Adipose tissue (tissue), 3 donors: Measurements from ENCODE around the gene RFC5. TPM values are rescaled to one million over a fixed set of nuclear protein-coding genes. Genes with fewer than 3 reads are reported as not detected.
"Not testable (repeated sequence)": the region's sequence is repeated elsewhere in the genome, so short reads cannot be mapped to it uniquely, and the experiment has no call there.

ENCODE experiments used
- H3K27ac ChIP-seq: one replicate; pipeline ENCODE4 v1.5.1; 2013; ENCODE audit warnings: low read depth, low read length
- WGBS, 3 donors: extraction: QIAGEN DNeasy Blood & Tissue Kit; methylation state at CpG; one replicate each; pipeline ENCODE4 v1.1.7; 2013; 5-methylcytosine and 5-hydroxymethylcytosine counted together
- polyA plus RNA-seq, 3 donors: library from polyadenylated mRNA; stranded (reverse); fragments of 200-250 nt; gene quantifications; one replicate each; pipeline ENCODE4 v1.2.3, GENCODE V29; 2013
- donor health status: healthy with polysubstance abuse.
- donor health status: Bipolar disorder and iron deficiency.
- donor health status: healthy.

RFC5 gene
- polyA plus RNA-seq, 3 donors = 5.6 to 14.6 (median 5.8) TPM

DNA sequence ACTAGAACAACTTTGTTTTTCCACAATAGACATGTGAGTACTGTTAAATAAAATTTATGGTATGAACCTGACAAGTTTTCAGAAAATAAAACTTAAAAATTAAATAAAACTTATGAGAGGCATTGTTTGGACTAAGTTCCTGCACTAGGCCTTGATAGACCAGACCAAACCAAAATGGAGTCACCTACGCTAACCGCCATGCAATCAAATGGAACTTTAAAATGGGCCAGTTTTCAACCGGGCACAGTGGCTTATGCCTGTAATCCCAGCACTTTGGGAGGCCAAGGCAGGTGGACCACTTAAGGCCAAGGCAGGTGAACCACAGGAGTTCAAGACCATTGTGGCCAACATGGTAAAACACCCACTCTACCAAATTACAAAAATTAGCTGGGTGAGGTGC, 5.1 kb upstream of the RFC5 start:
- H3K27ac ChIP-seq = no peak overlapping the region
- WGBS, 3 donors = 96 to 98% (median 97%) methylated on average over 3 of the region's 3 CpGs

DNA sequence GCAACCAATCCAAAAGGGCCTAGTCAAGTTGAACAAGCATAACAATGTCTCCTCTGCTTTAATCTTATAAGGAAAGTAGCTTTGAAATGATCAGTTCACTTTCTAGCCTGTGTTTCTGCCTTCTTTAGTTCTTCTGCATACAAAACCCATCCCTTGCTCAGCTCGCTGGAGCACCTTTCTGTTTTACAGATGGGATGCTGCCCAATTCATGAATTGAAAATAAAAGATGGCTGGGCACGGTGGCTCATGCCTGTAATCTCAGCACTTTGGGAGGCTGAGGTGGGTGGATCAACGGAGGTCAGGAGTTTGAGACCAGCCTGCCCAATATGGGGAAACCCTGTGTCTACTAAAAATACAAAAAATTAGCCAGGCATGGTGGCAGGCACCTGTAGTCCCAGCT, 4.5 kb upstream of the RFC5 start:
- 93 to 96% (median 94%) methylated on average over 3 of the region's 3 CpGs for WGBS, 3 donors

GRCh38 chr12:118013283-118013682, 3.2 kb upstream of the RFC5 start:
- WGBS, 3 donors = 85 to 94% (median 94%) methylated on average over 3 of the region's 3 CpGs
- no peak overlapping the region for H3K27ac ChIP-seq

More for the DNA sequence above, 4.5 kb upstream of the RFC5 start:
- H3K27ac ChIP-seq = no peak overlapping the region

- H3K27ac ChIP-seq = no peak overlapping the region
- 89 to 95% (median 91%) methylated on average over 2 of the region's 2 CpGs for WGBS, 3 donors
Measured at GRCh38 chr12:118015306-118015705, 1.2 kb upstream of the RFC5 start.

DNA sequence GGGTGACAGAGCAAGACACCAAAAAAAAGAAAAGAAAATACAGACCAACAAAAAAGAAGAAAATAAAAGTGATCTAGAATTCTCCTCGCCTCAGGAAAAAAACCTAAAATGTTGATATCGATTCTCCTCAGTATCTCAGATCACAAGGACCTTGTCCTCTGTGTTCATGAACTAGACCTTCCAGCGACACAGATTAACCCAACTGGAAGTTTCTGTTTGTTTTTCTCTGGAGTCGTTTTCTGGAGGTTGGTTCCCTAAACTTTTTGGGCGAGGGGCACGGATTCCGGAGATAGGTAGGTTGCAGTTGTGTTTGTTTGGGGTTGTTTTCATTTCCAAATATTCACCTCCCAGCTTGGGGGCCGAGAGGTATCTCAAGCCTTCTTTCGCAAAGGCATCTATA, 559 bp upstream of the RFC5 start:
- 11 to 35% (median 27%) methylated on average over 9 of the region's 9 CpGs for WGBS, 3 donors
- H3K27ac ChIP-seq = no peak overlapping the region

DNA sequence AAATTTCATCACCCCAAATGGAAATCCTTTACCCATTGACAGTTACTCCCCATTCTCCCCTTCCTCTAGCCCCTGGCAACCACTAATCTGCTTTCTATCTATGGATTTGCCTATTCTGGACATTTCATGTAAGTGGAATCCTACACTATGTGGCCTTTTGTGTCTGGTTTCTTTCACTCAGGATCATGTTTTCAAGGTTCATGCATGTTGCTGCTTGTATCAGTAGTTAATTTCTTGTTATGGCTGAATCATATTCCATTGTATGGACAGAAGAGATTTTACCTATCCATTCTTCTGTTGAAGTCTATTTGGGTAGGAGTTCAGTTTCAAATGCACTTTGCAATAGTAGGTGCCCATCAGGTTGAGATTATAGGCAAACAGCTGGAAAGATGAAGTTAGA, 1.4 kb downstream of the RFC5 start:
- H3K27ac ChIP-seq = no peak overlapping the region

DNA sequence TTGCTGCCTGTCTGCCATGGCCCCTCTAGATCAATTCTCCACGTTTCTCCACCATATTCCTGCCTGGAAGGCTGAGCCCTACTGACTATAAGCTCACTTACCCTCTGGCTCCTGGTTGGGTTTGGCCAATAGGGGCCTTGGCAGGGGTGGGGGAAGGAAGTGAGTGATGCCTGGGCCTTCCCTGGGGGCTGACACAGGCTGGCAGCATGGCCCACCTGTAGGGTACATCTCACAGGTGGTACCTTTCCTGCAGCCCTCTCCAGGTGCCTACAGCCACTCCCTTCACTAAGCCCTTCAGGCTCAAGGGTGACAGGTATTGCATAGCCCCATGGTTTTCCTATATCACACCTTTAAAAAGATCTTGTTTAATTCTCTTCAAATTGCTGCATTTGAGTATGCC, 3.5 kb downstream of the RFC5 start:
- WGBS, 3 donors = 67 to 96% (median 82%) methylated on average over 1 of the region's 1 CpG
- no peak overlapping the region for H3K27ac ChIP-seq

GRCh38 chr12:118022097-118022727, 5.7 kb downstream of the RFC5 start:
- WGBS, 3 donors = 92 to 95% (median 93%) methylated on average over 13 of the region's 13 CpGs

GRCh38 chr12:118022728-118023109, 6.2 kb downstream of the RFC5 start:
- H3K27ac ChIP-seq = no peak overlapping the region
- WGBS, 3 donors = 93 to 97% (median 96%) methylated on average over 3 of the region's 3 CpGs

More at GRCh38 chr12:118022097-118022727, 5.7 kb downstream of the RFC5 start:
- H3K27ac ChIP-seq = not testable (repeated sequence)

DNA sequence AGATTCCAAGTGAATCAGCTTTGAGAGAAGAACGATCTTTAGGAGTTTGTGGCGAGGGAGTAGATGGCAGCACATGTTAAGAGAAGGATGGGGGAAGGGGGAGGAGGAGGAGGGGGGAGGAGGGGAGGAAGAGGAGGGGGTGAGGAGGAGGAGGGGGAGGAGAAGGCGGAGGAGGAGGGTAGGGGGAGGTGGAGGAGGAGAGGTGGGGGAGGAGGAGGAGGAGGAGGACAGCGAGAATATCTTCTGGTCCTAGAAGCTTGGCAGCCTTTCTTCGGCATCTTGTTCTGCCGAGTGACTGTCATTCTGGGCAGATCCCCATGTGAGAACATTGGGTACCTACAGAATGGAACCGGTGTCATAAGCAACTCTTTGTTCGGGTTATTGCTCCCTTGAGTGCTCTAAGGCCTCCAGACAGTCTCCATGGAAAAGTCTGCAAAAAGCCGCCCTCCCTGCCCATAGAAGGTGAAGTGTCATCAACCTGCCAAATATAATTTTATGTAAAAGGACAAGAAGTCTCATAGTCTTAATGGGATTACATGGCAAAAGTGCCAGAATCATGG, 6.9 kb downstream of the RFC5 start:
- no peak overlapping the region for H3K27ac ChIP-seq
- WGBS, 3 donors = 87 to 93% (median 88%) methylated on average over 8 to 9 of the region's 9 CpGs

- WGBS, 3 donors = 63 to 80% (median 74%) methylated on average over 4 of the region's 4 CpGs
Measured at GRCh38 chr12:118025168-118025567, 8.7 kb downstream of the RFC5 start.

DNA sequence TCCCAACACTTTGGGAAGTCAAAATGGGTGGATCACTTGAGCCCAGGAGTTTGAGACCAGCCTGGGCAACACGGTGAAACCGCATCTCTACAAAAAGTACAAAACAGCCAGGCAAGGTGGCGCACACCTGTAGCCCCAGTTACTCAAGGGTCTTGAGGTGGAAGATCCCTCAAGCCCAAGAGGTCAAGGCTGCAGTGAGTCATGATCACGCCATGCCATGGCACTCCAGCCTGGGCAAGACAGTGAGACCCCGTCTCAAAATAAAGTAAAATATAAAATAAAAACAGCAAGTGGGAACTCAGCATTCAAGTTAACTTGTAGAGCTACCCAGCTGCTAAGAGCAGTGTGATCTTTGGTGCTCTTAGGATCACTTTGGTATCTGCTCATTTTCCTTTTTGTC, 12.7 kb downstream of the RFC5 start:
- no peak overlapping the region for H3K27ac ChIP-seq
- 96 to 97% (median 97%) methylated on average over 5 of the region's 5 CpGs for WGBS, 3 donors

More at GRCh38 chr12:118025168-118025567, 8.7 kb downstream of the RFC5 start:
- no peak overlapping the region for H3K27ac ChIP-seq

GRCh38 chr12:118032188-118032587, 15.7 kb downstream of the RFC5 start:
- WGBS, 3 donors = 87 to 95% (median 88%) methylated on average over 7 of the region's 7 CpGs
- no peak overlapping the region for H3K27ac ChIP-seq

DNA sequence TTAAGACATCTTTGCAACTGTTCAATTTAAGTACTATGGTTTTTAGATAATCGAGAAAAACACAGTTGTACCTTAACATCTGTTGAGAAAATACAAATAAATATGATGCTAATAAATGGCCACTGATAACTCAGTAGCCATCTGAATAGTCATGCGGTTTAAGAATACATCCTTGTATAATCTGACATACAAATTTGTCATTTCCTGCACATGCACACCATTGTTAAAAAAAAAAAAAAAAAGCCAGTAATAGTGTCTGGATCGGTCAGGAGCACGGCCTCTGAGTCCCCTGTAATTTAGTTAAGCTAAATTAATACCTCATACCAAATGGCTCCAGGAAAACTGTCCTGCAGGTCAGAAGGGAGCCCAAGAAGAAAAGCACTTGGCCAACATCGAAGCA, 16.8 kb downstream of the RFC5 start:
- WGBS, 3 donors = 81 to 86% (median 85%) methylated on average over 5 of the region's 5 CpGs

GRCh38 chr12:118033902-118034301, 17.4 kb downstream of the RFC5 start:
- H3K27ac ChIP-seq = no peak overlapping the region

More for the DNA sequence above, 16.8 kb downstream of the RFC5 start:
- no peak overlapping the region for H3K27ac ChIP-seq

GRCh38 chr12:118034429-118035189, 18.1 kb downstream of the RFC5 start:
- no peak overlapping the region for H3K27ac ChIP-seq
- 92 to 95% (median 93%) methylated on average over 5 of the region's 5 CpGs for WGBS, 3 donors

More at GRCh38 chr12:118033902-118034301, 17.4 kb downstream of the RFC5 start:
- 86 to 90% (median 89%) methylated on average over 5 of the region's 5 CpGs for WGBS, 3 donors

- no peak overlapping the region for H3K27ac ChIP-seq
- 77 to 84% (median 83%) methylated on average over 9 of the region's 9 CpGs for WGBS, 3 donors
Measured at GRCh38 chr12:118035190-118036041, 18.9 kb downstream of the RFC5 start.

DNA sequence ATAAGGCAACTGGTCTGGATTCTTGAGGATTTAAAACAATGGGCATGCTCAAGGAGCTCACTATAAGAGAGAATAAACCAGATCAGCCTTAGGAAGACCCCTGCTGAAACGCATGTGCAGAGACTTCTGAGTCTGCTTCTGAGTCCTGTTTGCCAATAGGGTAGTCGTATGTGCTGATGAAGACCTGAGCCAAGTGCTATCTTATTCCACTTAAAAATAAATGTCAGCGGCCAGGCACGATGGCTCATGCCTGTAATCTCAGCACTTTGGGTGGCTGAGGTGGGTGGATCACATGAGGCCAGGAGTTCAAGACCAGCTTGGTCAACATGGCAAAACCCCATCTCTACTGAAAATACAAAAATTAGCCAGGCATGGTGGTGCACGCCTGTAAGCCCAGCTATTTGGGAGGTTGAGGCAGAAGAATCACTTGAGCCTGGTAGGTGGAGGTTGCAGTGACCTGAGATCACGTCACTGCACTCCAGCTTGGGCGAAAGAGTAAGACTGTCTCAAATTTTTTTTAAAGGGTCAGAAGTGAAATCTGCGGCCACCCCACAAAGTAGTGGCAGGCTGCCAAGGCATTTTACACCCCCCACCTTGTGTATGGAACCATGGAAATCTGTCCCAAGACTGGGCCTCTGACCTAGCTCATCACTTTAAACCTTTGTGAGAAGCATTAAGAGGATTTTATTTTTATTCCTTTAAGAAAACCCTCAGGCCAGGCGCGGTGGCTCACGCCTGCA, 20.3 kb downstream of the RFC5 start:
- H3K27ac ChIP-seq = no peak overlapping the region
- 92 to 96% (median 94%) methylated on average over 11 of the region's 11 CpGs for WGBS, 3 donors
